ENCODE results near the gene ANKRD17.
"Not testable (repeated sequence)": the region's sequence is repeated elsewhere in the genome, so short reads cannot be mapped to it uniquely, and the experiment has no call there.

ANKRD17 gene

GRCh38 chr4:73258686-73259570, at the start of gene ANKRD17:
ANKRD17 (minus strand) TSS chr4:73258798; CDS start chr4:73258668, 130 bp downstream.
- DNase-seq (ENCODE audit: low spot score), result peak; percentile 88

DNA sequence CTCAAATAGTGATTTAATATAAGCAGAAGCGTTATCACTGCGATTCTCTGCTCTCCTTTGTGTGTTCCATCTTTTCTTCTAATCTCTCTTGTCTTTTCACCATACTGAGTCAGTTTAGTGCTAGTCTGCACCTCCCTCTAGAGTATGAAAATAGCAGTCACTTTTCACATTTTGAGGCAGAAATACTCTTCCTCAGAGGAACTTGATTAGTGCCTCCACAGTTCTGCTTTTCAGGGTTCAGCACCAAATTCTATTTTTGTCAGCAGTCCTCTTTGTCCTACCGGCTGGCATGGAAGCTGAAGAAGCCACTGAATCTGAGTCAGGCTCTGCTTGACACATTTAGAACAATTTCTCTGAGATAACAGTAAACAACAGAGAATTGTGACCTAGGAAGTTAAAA, 49.7 kb upstream of the ANKRD17 start:
- no peak for DNase-seq (ENCODE audit: low spot score)

- no peak for DNase-seq (ENCODE audit: low spot score)
Measured at GRCh38 chr4:73303711-73304110, 45.1 kb upstream of the ANKRD17 start.

DNA sequence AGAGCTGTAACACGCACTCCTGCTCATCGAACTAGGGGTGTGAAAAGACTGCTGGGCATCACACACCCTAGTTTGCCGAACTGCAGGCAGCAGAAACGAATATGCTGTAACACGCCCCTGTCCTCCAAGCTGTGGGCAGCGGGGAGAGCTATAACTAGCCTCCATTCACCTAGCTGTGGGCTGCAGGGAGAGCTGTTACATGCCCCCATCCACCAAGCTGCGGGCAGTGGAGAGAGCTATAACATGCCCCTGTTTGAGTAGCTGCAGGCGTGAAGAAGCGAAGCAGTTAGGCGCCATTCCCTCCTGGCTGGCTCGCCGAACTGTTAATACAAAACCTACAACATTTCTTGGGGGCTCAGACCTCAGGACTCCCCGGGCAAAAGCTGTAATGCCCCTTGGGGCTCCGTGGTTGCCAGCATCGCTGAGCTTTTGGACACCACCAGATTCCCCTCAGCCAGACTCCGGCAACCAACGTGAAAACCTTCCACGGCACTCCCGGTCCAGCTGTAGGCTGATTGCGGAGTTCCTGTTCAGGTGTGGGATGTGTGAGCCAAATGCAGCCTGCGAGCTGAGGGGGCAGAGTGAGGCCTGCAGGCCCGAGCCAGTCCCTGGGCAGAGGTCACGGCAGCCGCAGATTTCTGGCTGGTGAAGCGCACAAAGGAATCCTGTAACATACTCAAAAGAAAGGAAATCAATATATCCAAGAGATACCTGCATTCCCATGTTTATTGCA, 41.1 kb upstream of the ANKRD17 start:
- no peak for DNase-seq (ENCODE audit: low spot score)

DNA sequence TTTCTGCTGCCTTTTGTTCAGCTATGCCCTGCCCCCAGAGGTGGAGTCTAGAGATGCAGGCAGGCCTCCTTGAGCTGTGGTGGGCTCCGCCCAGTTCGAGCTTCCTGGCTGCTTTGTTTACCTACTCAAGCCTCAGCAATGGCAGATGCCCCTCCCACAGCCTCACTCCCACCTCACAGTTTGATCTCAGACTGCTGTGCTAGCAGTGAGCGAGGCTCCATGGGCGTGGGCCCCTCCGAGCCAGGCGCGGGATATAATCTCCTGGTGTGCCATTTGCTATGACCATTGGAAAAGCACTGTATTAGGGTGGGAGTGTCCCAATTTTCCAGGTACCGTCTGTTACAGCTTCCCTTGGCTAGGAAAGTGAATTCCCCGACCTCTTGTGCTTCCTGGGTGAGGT, 34.1 kb upstream of the ANKRD17 start:
- not testable (repeated sequence) for DNase-seq (ENCODE audit: low spot score)

- DNase-seq (ENCODE audit: low spot score), result no peak
Measured at GRCh38 chr4:73281982-73282381, 23.4 kb upstream of the ANKRD17 start.

DNA sequence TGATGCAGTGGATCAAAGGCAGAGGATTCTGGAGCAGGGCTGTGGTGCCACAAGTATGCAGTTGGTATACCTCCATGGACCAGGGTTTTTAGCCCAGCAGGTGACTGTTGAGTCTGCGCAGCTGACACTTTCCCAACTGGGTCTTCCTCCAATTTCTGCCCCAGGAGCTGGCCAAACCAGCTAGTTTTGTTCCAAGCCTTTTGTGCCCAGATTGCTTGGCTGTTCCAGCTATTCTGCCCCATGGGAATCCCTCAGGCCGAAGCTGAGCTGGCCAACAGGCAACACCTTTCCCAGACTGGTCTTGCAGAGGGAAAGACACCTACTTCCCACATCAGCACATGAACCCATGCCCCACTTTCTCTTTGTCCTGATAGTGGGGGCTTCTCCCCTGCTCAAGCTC, 22.8 kb upstream of the ANKRD17 start:
- no peak for DNase-seq (ENCODE audit: low spot score)

- no peak for DNase-seq (ENCODE audit: low spot score)
Measured at GRCh38 chr4:73277201-73277600, 18.6 kb upstream of the ANKRD17 start.

DNA sequence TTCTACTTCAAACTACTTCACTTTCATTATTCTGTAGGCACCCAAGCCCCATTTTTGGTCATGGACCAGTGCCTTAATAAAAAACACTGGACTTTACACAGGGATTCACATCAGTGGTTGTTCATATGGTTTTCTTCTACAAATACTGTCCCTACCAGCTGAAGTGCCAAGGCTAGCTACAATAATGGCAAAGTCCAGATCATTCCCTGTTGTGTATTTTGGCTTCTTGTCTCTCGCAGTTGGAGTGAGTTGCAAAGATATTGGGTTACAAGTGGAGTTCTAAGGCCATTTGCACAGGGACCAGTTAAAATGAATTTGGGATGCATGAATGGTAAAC, 16.7 kb upstream of the ANKRD17 start:
- DNase-seq (ENCODE audit: low spot score), result no peak

- no peak for DNase-seq (ENCODE audit: low spot score)
Measured at GRCh38 chr4:73272816-73273215, 14.2 kb upstream of the ANKRD17 start.

GRCh38 chr4:73267050-73267449, 8.5 kb upstream of the ANKRD17 start:
- no peak for DNase-seq (ENCODE audit: low spot score)

DNA sequence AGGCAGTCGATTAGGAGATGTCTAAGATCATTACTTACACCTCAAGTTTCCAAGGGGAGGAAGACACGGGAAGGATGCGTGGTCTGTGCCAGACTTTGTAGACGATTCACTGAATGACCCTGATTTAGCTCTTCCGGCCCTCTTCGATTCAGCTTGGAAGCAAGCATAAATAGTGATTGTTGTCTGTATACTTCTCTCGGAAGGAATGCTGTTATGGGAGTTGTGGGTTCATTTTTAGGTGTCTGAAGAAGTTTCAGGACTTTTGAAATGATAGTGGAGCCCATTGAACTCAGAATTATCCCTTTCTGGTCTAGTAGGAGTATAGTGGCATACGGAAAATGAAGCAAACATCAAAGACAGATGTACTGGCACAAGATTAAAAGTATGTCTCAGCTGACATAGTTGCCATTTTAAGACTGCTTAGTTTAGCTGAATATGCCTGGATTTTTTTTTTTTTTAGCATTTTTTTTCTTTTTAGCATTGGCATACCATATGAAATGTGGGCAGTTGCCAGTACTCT, 1.0 kb upstream of the ANKRD17 start:
- peak; percentile 19 for DNase-seq (ENCODE audit: low spot score)

DNA sequence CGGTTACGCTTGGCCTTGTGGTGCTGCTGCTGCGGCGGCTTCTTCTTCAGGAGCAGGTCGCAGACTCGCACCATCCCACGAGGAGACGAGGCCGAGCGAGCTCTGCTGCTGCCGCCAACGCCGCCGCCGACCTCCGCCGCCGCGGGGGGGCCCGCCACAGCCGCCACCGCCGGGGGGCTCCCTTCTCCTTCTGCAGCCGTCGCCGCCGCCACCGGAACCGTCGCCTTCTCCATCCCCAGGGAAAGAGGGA, 237 bp downstream of the ANKRD17 start:
- DNase-seq (ENCODE audit: low spot score), result no peak

- DNase-seq (ENCODE audit: low spot score), result no peak
Measured at GRCh38 chr4:73257651-73258435, 755 bp downstream of the ANKRD17 start.

GRCh38 chr4:73257234-73257633, 1.4 kb downstream of the ANKRD17 start:
- DNase-seq (ENCODE audit: low spot score), result peak; percentile 77

DNA sequence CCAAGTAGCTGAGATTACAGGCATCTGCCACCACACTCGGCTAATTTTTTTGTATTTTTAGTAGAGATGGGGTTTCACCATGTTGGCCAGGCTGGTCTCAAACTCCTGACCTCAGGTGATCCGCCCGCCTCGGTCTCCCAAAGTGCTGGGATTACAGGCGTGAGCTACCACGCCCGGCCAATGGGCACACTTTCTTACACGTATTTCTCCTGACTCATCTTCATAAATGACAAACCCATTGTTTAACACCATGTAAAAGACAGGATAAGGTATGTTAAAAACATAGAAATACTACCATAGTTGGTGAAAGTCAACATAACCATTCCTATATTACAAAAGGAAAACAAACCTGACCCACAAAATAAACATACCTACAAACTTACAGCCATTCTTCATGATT, 2.8 kb downstream of the ANKRD17 start:
- DNase-seq (ENCODE audit: low spot score), result not testable (repeated sequence)

GRCh38 chr4:73252001-73252400, 6.6 kb downstream of the ANKRD17 start:
- no peak for DNase-seq (ENCODE audit: low spot score)

GRCh38 chr4:73251384-73251783, 7.2 kb downstream of the ANKRD17 start:
- no peak for DNase-seq (ENCODE audit: low spot score)

GRCh38 chr4:73250642-73251041, 8.0 kb downstream of the ANKRD17 start:
- DNase-seq (ENCODE audit: low spot score), result no peak

DNA sequence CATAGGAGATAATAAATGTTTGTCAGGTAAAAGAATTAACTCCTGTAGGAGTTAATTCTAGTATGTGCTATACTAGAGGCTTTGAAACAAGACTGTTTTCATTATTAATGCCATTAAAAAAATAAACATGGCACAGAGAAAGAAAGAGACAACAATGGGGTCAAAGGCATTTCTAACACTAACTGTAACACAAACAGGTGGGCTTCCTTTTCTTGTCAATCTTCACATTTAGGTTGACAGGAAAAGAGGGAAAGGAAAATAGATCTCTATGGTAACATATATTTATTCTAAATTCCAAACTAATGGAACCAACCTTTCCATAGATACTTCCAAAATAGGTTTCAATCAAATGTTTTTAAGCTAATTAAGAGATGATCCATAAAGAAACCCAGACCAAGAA, 9.8 kb downstream of the ANKRD17 start:
- DNase-seq (ENCODE audit: low spot score), result no peak

GRCh38 chr4:73248416-73248815, 10.2 kb downstream of the ANKRD17 start:
- DNase-seq (ENCODE audit: low spot score), result no peak

DNA sequence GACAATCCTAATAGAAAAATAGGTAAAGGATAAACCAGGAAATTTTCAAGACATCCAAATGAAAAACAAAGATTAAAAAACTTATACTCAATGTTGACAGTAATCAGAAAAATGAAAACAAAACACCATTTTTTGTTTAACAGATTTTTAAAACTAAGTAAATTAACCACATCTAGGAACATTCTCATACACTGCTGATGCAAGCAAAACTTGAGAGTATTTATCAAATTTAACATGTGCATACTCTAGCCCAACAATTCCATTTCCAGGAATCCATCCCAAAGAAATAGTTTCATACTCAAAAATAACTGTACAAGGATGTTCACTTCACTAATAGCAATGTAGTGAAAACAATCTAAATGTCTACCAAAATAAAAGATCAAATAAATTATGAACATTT, 11.5 kb downstream of the ANKRD17 start:
- no peak for DNase-seq (ENCODE audit: low spot score)

DNA sequence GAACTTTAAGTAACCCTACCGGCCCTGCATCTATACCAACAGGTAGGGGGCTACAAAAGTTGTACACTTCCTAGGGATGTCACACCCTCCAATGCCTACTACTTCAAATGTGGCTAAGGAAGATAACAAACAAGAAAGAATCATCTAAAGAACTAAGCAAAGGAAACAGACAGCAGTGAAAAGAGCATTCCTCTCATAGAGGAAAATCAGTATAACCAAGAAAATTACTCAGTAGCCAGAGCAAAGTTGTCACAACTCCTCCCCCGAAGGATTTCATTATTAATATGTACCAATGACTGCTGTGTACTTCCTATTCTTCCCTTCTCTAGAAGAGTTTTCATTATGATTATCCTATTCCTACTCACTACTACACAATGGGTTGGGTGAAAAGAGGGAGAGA, 12.6 kb downstream of the ANKRD17 start:
- no peak for DNase-seq (ENCODE audit: low spot score)
